ENCODE data around the gene PPP4R3B.

DNA sequence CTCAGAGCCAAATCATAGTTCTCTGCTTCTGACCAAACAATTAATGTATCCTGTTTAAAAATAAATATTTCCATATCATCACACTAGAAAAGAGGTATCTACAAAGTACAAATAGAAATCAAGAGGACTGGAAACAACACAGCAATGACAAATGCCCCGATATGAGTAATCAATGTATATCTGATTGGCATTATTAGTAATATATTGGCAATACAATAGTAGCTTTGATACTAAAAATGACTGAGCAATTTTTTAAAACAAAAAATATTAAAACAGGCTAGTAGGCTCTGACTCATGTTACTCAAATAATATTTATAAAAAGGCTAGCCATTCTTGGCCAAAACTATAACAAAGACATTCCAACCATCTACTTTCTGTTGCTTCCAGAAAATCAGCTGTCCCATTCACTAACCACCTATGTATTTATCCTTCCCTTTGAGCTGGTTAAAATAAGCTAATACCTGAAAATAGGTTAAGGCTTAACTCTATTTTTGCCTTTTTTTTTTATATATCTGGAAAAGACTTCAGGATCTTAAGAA, 13.3 kb downstream of the PPP4R3B start:
- TF ChIP-seq, protein P1, sequence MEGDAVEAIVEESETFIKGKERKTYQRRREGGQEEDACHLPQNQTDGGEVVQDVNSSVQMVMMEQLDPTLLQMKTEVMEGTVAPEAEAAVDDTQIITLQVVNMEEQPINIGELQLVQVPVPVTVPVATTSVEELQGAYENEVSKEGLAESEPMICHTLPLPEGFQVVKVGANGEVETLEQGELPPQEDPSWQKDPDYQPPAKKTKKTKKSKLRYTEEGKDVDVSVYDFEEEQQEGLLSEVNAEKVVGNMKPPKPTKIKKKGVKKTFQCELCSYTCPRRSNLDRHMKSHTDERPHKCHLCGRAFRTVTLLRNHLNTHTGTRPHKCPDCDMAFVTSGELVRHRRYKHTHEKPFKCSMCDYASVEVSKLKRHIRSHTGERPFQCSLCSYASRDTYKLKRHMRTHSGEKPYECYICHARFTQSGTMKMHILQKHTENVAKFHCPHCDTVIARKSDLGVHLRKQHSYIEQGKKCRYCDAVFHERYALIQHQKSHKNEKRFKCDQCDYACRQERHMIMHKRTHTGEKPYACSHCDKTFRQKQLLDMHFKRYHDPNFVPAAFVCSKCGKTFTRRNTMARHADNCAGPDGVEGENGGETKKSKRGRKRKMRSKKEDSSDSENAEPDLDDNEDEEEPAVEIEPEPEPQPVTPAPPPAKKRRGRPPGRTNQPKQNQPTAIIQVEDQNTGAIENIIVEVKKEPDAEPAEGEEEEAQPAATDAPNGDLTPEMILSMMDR (IDR thresholded peaks at IDR 0.05): no peak
- no peak for TF ChIP-seq POLR2A (IDR thresholded peaks at IDR 0.05)
